T1000 (cell line): Measurements from ENCODE around the gene LY6G6F.

ENCODE experiments used
- DNase-seq: peaks from one replicate; lab custom pipeline; 2025; ENCODE audit warnings: mixed read lengths; lab: John Stamatoyannopoulos, UW

The LY6G6F gene

DNA sequence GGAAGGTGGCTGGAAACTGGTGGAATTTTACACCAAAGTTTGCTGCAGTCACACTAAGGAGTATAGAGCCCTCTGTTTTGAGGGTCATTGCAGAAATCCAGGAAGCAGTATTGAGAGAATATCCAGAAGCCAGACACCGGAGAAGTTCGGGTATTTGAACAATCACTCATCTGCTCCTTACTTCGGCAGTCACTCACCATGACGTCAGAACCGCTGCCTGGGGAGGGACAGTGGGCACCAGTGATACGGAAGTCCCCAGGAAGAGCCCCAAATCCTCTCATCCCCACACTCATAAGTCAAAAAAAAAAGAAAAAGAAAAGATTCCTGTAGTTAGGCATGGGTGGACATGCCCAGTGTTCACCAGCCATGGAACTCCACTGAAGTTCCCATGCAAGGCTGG, 29.8 kb upstream of the LY6G6F start:
- no peak for DNase-seq

DNA sequence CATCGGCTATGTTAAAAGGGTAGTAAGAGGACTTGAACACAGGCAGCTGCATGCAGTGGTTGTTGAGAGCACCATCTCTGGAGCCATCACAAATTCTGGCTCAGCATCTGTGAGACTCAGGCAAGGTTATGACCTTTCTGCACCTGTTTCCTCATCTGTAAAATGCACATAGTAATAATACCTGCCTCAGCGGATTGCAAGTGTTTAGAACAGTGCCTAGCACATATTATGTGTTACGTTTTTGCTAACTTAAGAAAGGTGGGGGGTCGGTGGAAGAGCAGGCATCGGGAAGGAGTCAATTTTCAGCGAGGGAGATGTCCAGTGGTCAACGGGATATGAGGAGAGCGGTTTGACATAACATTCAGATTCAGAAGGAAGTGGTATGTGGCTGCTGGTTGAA, 28.7 kb upstream of the LY6G6F start:
- DNase-seq = no peak

DNA sequence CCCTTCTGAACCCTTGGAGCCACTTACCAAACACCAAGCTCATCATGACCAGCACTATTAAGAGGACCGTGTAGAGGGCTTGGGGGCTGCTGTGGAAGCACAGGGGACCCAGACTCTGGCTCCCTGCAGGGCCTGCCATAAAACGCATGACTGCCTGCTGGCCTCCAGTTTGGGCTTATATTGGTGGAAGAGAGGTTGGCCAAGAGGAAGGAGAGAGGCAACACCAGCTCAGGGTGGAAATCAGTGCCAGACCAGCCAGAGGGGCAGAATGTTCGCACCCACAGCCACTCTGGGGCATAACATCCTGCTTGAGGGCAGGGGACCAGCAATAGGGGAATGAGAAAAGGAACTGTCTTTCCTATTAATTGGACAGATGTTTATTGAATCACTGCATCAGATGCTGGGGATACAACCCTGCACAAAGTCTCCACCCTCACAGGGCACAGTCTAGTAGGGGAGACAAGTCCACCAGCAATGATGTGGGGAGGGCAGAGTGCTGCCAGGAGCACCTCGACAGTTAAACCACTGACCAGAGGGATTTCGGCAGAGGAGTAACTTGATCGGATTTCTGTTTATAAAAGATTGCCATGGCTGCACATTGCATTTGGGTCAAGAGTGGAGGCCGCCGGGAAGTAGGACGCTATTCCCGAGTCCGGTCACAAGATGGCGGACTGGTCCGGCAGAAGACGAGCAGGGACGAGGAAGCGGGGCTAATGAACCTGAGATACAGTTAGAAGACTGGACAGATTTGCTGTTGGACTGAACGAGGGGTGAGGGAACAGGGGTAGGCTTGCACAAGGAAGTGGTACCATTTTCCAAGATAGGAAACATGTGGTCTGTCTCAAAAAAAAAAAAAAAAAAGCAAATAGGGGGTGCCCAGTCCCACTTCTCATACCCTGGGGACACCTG, 26.2 kb upstream of the LY6G6F start, which contains the start of gene LY6G5C:
TSS of gene LY6G5C (minus strand) at position 842 of the 909 bp plus-strand sequence. CDS start at position 148, 694 bp downstream.
- DNase-seq = peak; percentile 78

DNA sequence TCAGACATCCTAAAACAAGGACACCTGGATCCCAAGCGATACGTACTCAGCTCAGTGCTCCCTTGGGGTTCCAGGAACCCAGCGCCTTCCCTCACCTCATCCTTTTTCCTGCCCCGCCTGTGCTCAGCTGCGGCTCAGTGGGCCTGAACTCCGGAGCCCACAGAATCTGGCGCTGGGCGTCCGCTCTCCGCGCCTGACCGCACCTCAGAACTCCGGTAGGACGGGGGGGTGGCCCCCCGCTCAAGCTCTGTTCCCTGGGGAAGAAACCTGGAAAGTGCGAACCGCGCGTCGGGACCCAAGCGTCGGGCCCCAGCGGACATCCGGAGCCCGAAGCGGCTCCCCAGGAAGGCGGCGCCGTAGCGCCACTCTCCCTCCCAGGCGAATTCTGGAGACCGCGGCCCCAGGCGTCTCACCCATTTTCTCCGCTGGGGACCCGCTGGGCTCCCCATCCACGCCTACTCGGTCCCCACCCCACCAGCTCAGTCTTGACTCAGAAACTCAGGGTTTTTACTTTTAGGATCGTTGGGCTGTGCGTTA, 25.5 kb upstream of the LY6G6F start:
- no peak for DNase-seq

DNA sequence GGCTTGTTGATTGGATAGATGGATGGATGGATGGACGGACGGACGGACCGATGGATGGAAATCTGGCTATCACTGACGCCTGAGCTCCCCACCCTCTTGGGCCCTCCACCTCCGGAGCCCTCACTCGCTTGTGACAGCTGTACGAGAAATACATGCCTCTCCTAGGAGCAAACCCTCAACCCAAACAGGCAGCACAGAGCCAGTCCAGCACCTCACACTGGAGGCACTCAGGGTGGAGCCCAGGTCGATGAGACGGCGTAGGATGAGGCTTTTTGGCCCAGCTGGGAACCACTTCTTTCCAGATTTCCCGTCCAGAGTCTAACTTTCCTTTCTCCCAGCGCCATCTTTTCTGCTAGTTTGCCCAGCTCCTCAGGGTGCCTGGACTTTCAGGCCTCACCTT, 23.1 kb upstream of the LY6G6F start:
- DNase-seq = no peak

DNA sequence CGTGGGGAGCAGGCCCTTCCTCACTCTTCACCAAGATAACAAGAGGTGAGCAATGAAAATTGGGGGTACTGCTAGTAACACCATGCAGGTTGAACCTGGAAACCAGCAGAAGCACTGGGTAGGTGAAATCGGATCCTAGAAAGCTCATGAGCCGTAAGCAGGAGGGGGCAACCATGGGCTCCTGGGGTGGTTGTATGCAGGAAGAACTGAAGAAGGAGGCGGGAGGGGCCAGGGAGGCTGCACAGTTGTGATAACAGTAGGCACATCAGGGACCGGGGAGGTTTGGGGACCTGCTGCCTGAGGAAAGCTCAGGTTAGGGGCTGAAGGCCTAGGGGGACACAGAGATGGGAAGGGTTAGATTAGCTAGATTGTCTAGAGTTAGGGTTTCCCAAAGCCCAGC, 20.2 kb upstream of the LY6G6F start:
- DNase-seq = no peak

DNA sequence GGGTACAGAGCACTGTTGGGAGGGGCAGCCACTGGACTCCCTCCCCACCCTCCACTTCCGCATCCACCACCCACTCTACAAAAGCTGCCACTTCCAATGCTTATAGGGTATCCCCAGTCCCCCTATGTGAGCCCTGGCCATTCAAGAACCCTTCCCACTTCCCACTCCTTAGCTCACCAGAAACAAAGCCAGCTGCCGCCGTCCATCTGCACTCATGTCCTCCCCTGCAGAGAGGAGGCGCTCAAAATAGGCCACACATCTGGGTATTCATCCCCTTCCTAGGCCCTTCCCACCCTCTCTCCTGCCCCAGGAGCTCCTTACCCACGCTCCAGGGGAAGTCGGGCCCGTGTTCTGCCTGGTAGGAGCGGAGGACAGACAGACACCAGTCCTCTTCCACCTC, 19.3 kb upstream of the LY6G6F start:
- no peak for DNase-seq

DNA sequence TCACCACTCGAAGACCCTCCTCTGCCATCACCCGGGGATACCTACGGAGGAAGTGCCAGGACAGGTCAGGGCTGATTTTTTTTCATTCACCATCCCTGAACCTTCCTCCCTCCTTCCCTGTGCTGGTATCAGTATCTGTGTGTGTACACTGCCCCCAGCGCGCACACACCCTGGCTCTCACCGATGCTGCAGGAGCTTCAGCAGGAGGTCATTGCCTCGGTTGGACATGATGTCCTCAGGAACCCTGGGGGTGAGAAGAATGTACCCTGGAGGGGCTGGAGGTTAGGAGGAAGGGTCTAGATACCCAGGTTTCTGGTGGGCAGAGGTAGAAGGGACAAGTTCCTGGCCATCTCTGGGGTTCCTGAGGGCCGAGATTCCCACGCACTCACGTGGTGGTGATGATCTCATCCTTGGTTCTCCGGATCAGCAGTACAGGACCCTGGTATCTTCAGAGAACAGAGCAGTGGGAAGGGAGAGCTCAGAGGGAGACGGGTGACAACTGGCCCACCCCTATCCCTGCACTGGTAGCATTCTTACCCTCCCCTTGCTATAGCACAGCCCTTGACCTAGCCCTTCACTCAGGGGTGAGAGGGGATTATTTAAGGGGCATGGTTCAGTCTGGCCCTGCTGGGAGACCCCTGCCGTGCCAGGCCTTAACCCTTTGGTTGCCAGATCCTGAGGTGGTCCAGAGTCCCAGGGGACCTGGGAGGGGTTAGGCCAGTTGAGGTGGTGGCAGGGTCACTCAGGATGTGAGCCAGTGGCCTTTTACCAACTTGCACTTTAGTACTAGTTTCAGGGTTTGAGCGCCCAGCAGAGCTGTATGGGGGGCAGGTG, 18.6 kb upstream of the LY6G6F start:
- DNase-seq = no peak

DNA sequence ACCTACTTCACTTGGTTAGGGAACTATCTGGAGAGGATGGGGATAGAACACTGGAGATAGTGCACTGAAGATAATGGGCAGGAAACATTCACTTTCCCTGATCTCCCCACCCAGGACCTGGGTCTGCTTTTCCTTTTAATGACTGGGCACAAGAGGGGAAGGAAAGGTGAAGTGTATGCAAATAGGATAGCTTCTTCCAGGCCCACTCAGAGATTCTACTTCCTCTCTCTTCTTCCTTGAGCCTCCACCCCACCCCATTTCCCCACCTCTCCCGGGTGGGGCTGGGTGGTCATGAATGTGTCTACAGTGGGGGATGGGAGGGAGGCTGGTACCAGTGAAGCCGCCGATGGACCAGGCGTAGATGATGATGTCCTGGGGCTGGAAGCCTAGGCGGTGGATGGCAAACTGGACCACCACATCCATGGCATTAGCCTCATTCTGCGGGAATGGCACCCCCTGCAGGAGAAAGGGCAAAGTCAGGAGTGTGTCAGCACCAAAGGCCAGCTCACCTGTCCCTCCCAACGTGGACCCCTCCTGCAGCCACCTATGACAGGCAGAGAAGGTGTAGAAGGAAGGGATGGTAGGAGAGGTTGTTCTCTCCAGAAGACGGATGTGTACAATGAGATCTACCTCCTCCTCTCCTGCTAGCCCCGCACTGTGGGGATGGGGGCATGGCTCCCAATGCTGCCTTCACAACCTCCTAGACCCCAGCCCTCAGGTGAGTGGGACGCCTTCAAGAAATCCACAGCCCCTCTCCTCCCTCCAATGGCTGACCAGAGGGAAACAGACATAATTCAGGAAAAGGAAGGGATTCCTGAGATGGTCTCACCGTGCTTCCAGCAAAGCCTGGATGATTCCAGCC, 17.2 kb upstream of the LY6G6F start:
- no peak for DNase-seq

DNA sequence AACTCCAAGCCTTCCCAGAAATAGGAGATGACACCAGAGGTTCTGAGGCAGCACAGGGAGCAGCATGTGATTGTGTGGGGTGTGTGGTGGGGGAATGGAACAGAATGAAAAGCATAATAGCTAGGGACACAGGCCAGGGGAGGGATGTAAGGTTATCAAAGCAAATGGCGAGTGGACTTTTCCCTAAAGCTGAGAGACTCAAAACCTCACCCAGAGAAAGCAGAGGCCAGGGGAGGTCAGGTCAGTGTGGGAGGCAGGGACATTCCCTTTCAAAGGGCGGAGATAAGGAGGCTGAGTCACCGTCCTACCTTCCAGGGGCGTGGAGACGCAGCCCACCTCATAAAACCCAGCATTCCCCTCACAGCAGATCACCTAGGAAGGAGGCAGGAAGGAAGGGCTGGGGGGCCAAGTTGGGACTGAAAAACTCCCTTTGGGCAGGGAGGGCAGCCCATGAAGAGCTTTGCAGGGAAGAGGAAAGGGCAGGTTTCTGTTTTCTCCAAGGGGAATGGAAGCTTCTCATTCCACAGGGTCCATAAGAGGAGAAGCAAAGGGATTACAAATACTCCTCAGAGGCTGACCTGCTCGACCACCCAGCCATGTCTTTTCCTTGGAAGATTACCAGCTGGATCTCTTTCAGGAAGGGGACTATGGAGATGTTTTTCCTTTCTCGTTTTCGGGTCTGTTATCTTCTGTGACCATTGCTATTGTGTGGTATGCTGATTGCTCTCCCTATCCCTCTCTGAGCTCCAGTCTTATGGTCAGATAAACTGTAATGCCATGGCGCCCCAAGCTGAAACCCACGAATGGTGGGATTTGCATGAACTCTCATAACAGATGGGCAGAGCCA, 16.2 kb upstream of the LY6G6F start:
- DNase-seq = no peak

DNA sequence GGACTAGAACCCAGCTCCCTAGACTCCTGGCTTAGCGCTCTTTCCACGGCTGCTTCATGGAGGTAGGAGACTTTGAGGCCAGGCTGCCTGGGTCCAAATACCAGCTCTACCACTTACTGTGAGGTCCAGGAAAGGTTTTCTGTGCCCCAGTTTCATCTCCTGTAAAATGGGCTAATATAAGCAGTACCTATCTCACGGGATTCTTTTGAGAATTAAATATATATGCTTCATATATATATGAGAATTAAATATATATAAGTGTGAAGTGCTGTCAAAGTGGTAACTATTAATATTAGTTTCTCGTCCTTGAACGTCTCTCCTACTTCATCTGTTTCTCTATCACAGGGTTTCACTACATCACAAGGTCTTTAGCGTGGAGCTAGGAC, 15.6 kb upstream of the LY6G6F start:
- DNase-seq = no peak

DNA sequence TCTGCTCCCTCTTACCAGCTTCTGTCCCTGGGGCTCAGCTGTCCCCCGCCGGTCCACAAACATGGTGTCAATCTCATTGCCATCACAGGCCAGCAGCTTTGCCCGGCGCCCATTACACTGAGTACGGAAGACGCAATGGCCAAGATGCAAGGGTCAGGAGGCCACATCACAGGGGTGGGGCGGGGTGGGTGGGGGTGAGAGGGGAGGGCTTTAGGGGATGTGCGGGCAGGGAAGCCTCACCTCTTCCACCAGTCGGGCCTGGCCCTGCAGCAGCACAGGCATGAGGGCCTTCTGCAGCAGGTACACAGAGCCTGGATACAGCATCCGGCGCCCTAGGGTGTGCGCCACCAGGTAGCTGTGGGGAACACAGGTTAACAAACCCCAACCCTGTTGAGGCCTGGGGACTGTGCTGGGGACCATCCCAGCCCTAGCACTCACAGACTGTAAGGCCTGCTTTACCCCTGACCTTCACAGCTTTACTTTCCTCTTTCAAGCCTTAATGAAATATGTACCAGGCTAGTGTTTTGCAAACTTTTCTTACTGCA, 15.0 kb upstream of the LY6G6F start:
- DNase-seq = no peak

DNA sequence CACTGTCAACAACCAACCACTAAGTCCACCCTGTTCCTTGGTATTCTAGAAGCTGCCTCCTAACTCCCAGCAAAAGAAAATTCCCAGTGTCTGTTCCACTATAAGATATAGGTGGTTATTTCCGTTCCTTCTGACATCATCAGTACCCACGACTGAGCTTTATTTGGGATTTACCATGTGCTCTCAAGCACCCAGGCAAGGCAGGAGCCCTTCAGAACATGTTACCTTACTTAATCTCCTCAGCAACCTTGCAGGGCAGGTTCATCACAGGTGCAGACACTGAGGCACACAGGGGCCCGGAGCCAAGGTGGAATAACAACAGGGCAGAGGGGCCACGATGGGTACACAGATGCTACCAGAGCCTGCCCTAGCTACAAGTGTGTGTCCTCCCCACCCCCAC, 14.3 kb upstream of the LY6G6F start:
- DNase-seq = no peak

DNA sequence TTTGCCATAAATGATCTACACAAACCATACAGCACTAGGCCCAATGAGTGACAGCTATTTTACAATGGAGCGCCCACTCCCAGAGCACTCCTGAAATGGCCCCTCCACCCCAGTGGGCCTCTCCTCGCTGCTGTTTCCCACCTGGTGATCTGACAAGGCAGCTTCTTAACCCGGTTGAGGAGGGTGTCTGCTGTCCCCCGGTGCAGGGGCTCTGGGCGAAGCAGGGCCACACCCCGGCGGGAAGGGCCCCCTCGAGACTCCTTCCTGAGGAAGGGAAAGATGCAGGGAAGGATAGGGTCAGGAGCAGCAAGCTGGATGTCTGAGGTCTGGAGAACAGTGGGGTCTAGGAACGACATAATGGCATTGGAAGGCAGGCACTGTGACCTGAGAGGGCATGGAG, 13.8 kb upstream of the LY6G6F start:
- no peak for DNase-seq

DNA sequence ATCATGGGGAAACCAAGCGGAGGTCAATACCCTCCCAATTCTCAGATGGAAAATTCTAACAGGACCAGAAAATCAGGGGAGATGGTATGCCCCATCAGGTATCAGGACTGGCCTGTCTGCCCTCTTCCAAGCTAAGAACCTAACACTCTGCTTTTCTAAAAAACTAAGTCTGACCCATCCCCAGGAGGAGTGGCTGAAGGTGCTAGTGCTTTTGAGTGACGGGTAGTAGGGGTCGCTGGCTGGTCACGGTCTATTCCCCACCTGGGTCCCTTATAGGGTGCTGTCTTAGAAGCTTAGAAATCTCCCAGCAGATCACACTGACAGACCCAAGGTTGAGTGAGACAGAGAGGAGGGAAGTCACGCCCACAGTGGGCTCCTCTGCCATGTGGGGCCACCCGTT, 13.1 kb upstream of the LY6G6F start:
- DNase-seq = no peak

DNA sequence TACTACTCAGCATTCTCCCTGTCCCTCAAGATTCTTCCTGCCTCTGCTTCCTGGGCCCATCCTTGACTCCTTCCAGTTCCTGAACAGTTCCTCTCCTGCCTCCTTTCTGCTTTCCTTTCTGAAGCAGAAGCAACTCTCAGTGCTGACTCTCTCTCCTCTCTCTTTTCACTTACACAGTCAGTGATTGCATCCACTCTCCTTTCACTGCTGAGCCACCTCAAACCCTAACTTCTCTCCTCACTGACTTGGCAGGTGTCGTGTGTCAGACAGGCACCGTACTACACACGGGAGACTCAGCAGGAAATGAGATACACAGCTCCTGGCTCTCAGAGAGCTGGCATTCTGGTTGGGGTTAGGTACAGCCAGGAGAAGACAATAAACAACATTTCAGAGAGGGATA, 9.1 kb upstream of the LY6G6F start:
- no peak for DNase-seq

DNA sequence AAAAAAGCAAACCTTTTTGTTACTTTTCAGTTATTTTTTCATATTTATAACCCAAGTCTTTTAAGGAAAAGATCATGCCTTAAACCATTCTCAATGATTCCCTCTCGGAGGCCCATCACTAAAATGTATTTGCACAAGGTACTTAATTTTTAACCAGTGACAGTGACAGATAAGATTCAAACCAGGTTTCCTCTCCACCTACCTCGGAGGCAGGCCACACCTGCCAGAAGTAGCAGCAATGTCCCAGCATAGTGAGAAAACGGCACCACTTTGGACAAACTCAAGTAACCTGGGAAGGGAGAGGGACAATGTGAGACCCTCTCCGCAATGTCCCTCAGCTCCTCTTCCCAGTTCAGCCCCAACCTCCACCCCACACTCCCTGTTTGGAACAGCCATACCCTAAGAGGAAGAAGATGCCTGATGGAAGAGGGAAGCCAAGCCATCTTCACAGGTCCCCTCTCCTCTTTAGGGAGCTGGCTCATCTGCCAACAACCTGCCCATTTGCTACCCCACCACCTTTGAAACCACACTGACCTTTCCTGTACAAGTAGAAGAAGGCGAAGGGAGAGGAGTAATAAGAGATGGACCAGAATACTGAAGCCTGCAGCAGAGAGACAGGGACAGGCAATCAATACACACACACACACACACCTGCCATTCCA, 5.8 kb upstream of the LY6G6F start:
- no peak for DNase-seq

DNA sequence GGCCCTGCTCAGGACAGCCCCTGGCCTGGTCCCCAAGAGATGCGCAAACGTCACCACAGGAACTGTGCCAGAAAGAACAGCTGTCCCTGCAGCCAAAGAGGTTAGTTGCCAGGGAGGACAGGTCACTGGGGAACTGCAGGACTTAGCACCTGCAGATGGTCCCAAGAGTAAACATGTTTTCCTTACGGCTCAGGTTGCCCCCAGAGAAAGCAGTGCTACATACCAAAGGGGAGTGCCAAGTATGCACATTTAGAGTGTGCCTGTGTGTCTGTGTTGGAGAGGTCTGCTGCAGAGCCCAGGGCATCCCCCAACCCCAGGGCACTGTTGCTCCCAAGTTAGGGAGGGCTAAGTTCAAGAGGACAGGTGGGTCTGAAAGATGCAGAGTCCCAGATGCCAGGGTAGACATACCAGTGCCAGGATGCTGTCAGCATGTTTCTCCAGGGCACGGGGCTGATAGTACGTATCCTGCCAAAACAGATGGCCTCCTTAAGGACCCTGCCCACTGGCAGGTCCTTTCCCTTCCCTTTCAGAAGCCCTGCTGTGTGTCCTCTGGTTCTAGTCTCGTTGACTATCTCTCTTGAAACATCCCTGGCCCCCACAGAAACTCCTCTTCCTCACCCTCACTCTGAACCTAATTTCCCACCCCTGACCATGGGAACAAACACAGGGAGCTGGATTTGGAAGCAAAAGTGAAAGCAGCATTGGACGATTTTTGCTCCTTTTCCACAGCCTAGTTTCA, 4.8 kb upstream of the LY6G6F start:
- DNase-seq = no peak

DNA sequence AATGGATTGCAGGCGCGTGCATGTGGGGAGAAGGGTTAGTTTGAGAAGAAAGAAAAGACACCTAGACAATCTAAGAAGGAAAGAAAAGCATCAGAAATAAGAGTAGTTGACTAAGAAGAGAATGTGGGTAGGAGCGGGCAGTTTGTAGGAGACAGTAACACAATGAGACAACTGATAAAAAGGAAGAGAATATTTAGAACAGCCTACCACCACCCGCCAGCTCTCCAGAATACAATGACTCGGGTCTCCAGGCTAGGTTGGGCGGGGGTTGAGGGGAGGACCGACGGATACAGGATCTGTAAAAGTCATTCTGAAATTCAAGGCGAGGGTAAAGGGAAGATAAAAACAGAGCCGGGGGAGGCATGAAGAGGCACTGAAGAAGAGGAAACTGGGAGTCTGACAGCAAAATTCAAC, 4.3 kb upstream of the LY6G6F start:
- no peak for DNase-seq
